ENCODE results near the gene ACBD3.

The ACBD3 gene

GRCh38 chr1:226108935-226109828, 77.4 kb downstream of the ACBD3 start:
- DNase-seq (ENCODE audit: low read depth): no peak
- peak overlapping the region; percentile 28 for H3K4me3 ChIP-seq (ENCODE audit: low read depth, low read length)
- TF ChIP-seq, protein P1, sequence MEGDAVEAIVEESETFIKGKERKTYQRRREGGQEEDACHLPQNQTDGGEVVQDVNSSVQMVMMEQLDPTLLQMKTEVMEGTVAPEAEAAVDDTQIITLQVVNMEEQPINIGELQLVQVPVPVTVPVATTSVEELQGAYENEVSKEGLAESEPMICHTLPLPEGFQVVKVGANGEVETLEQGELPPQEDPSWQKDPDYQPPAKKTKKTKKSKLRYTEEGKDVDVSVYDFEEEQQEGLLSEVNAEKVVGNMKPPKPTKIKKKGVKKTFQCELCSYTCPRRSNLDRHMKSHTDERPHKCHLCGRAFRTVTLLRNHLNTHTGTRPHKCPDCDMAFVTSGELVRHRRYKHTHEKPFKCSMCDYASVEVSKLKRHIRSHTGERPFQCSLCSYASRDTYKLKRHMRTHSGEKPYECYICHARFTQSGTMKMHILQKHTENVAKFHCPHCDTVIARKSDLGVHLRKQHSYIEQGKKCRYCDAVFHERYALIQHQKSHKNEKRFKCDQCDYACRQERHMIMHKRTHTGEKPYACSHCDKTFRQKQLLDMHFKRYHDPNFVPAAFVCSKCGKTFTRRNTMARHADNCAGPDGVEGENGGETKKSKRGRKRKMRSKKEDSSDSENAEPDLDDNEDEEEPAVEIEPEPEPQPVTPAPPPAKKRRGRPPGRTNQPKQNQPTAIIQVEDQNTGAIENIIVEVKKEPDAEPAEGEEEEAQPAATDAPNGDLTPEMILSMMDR (IDR thresholded peaks at IDR 0.05; ENCODE audit: low read depth, low read length): no peak
- TF ChIP-seq, protein P2, sequence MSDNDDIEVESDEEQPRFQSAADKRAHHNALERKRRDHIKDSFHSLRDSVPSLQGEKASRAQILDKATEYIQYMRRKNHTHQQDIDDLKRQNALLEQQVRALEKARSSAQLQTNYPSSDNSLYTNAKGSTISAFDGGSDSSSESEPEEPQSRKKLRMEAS (IDR thresholded peaks at IDR 0.05; ENCODE audit: low read depth, low read length): no peak
- TF ChIP-seq MYC (IDR thresholded peaks at IDR 0.05; ENCODE audit: low read depth, low read length) (no peak), POLR2A (IDR thresholded peaks at IDR 0.05; ENCODE audit: extremely low read depth, insufficient read length) (no peak)

DNA sequence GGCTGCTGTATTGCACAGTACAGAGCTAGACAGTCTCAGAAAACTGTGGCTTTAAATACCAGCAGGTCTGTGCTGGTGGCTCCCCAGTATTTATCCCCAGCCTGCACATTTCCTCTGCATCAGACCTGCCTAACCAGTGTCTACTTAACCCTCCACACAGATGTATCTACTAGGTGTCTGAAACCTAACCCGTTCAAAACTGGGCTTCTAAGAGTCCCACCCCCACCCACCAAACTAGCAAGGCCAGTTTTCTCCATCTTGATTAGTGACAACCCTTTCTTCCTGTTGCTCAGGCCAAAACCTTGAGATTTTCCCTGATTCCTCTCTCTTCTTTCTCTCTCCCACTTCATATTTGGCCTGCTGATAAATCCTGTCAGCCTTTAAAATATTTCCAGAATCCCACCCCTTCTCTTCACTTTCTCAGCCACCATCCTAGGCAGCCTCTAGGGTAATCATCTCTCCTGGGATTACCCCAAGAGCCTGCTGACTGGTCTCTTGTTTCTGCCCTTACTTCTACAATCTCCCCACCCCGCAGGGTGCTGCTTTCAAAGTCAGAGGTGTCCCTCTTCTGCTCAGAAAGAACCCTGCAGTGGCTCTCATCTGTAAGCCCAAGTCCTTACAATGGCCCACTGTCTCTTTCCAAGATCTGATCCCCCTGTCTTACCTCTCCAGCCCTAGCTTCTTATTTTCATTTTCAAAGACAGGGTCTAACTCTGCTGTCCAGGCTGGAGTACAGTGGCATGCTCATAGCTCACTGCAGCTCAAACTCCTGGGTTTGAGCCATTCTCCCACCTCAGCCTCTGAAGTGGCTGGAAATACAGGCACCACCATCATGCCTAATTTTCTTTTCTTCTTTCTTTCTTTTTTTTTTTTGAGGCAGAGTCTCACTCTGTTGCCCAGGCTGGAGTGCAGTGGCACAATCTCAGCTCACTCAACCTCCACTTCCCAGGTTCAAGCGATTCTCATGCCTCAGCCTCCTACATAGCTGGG, 78.8 kb downstream of the ACBD3 start:
- peak; percentile 49 for DNase-seq (ENCODE audit: low read depth)
- no peak for TF ChIP-seq POLR2A (IDR thresholded peaks at IDR 0.05; ENCODE audit: extremely low read depth, insufficient read length)
- TF ChIP-seq, protein P2 (IDR thresholded peaks at IDR 0.05; ENCODE audit: low read depth, low read length): no peak
- TF ChIP-seq, protein P1 (IDR thresholded peaks at IDR 0.05; ENCODE audit: low read depth, low read length): no peak
- no peak for TF ChIP-seq MYC (IDR thresholded peaks at IDR 0.05; ENCODE audit: low read depth, low read length)

DNA sequence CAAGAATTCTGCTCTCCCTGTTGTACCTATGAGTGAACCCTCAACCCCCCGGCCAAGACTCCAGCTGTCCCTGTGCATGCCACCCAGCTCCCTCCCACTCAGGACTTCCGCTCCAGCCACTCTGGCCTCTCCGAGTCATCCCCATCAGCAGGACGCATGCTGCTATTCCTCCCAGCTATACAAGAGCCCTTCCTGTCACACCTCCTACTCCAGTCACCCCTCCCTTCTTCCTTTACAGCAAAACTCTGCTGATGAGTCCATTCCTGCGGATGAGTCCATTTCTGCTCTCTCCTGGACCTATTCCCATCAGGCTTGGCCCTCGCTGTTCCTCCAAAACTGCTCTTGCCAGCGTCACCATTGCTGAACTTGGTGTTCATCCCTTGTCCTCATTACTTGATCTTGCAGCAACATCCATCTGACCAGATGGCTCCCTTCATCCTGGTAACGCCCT, 81.8 kb downstream of the ACBD3 start:
- TF ChIP-seq, protein P2 (IDR thresholded peaks at IDR 0.05; ENCODE audit: low read depth, low read length): no peak
- TF ChIP-seq POLR2A (IDR thresholded peaks at IDR 0.05; ENCODE audit: extremely low read depth, insufficient read length) (no peak), MYC (IDR thresholded peaks at IDR 0.05; ENCODE audit: low read depth, low read length) (no peak)
- TF ChIP-seq, protein P1 (IDR thresholded peaks at IDR 0.05; ENCODE audit: low read depth, low read length): no peak

More for the DNA sequence above, 78.8 kb downstream of the ACBD3 start:
- H3K4me3 ChIP-seq (ENCODE audit: low read depth, low read length): no peak overlapping the region

DNA sequence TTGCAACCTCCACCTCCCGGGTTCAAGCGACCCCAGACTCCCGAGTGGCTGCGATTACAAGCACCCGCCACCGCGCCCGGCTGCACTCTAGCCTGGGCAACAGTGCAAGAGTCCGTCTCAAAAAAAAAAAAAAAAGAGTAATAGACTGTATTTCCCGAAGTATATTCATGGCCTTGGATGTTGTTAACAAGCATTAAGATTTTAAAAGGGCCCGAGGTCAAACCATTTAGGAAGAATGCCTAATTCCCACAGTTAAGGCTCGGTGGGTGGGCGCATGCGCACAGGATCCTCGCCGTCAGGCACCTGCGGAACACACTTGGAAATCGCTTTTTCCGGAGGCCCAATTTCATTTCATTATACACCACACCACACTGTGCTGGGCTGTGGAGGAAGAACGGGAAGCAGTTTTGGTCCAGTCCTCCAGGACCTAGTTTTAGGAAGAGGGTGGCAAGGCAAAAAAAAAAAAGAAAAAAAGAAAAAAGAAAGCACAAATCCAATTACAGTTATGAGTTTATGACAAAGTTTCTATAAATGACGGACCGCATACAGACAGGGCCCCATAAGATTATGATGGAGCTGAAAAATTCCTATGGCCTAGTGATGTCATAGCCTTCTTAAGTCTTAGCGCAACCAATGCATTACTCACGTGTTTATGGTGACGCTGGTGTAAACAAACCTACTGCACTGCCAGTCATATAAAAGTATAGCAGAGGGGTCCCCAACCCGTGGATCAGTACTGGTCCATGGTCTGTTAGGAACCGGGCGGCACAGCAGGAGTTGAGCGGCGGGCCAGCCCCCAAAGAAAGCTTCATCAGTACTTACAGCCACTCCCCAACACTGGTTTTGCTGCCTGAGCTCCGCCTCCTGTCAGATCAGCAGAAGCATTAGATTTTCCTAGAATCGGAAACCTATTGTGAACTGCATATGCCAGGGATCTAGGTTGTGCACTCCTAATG, 85.8 kb downstream of the ACBD3 start:
- TF ChIP-seq, protein P1 (IDR thresholded peaks at IDR 0.05; ENCODE audit: low read depth, low read length): no peak
- no peak for DNase-seq (ENCODE audit: low read depth)
- H3K4me3 ChIP-seq (ENCODE audit: low read depth, low read length): peak overlapping the region; percentile 34

More for the DNA sequence above, 81.8 kb downstream of the ACBD3 start:
- H3K4me3 ChIP-seq (ENCODE audit: low read depth, low read length): no peak overlapping the region
- no peak for DNase-seq (ENCODE audit: low read depth)

All from NB4 (cell line).